Measurements from ENCODE around the gene SH3RF3. TPM values are rescaled to one million over a fixed set of nuclear protein-coding genes. Genes with fewer than 3 reads are reported as not detected.

Gene SH3RF3
- total and polyA plus RNA-seq, 2 of the 13 experiments (the other 11 are each of a cell fraction or from before 2014, with no cell fraction given) = 0.04 TPM; not detected in 1

DNA sequence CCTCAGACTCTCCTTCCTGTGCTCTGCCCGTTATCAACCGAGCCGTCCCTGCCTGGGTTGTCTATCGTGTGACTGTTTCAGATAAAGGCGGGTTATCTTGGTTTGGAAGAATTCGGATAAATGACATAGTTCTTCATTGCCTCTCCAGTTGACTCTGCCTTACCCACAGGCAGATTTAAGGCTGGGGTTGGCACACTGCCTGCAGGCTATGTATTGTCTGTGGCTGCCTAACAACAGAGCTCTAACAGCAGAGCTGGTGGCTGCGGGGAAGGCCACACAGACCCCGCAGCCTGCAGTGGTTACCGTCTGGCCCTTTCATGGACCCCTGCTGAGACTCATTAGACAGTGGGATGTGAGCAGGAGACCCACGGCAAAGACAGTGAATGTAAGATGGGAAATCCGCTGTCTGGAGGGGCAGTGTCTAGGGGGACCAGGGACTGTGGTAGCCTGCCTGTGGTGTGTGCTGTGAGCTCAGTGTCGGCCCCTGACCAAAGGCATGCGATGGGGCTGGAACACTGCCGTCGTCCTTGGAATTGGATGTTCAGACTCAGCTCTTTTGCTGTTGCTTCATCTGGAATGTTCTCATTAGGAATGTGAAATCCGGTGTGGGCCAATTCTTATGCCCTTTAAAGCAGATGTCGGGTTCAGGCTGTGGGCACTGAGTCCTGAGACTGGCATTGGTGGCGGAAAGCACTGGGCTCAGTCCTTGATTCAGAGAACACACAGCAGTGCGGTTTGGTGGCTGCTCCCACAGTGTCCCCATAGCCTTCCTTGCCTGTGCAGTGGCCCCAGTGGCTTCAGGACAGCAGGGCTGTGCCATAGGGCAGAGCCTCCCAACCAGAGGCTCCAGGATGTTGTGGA is 44.5 kb downstream of the SH3RF3 start:
- H3K27me3 ChIP-seq (ENCODE audit: control insufficient read depth in 1 of 2, insufficient read depth in 2 of 2, low read length in 2 of 2) = peaks cover 0 to 1% of the 10 kb centered on the region in 2 experiments; a peak in 2 of 5 replicates
- peaks cover 8% of the 10 kb centered on the region for H3K9me3 ChIP-seq (ENCODE audit: low read length)
- WGBS (ENCODE audit: low lambda C conversion rate) = 71% methylated on average over 19 of the region's 19 CpGs
- H3K27ac ChIP-seq (ENCODE audit: extremely low read length, insufficient read depth, low read length) = no peak overlapping the region
- H4K20me1 ChIP-seq (ENCODE audit: insufficient read depth, low read length) = no peaks in the 10 kb centered on the region
- ATAC-seq (no peak), DNase-seq (ENCODE audit: low spot score) (no peak), FAIRE-seq (no peak)
- H2AFZ ChIP-seq (ENCODE audit: low read length) = no peak overlapping the region
- TF ChIP-seq, protein P1, sequence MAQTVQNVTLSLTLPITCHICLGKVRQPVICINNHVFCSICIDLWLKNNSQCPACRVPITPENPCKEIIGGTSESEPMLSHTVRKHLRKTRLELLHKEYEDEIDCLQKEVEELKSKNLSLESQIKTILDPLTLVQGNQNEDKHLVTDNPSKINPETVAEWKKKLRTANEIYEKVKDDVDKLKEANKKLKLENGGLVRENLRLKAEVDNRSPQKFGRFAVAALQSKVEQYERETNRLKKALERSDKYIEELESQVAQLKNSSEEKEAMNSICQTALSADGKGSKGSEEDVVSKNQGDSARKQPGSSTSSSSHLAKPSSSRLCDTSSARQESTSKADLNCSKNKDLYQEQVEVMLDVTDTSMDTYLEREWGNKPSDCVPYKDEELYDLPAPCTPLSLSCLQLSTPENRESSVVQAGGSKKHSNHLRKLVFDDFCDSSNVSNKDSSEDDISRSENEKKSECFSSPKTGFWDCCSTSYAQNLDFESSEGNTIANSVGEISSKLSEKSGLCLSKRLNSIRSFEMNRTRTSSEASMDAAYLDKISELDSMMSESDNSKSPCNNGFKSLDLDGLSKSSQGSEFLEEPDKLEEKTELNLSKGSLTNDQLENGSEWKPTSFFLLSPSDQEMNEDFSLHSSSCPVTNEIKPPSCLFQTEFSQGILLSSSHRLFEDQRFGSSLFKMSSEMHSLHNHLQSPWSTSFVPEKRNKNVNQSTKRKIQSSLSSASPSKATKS (CRISPR knock-in tag; IDR thresholded peaks at IDR 0.05) = no peak
- TF ChIP-seq ZFP1 (CRISPR knock-in tag; IDR thresholded peaks at IDR 0.05) (no peak), SOX5 (CRISPR knock-in tag; IDR thresholded peaks at IDR 0.05; ENCODE audit: borderline replicate concordance) (no peak), HCFC1 (IDR thresholded peaks at IDR 0.05; ENCODE audit: low read depth, low read length) (no peak), PREB (CRISPR knock-in tag; IDR thresholded peaks at IDR 0.05) (no peak), ZNF672 (CRISPR knock-in tag; IDR thresholded peaks at IDR 0.05) (no peak)
- TF ChIP-seq, protein P2, sequence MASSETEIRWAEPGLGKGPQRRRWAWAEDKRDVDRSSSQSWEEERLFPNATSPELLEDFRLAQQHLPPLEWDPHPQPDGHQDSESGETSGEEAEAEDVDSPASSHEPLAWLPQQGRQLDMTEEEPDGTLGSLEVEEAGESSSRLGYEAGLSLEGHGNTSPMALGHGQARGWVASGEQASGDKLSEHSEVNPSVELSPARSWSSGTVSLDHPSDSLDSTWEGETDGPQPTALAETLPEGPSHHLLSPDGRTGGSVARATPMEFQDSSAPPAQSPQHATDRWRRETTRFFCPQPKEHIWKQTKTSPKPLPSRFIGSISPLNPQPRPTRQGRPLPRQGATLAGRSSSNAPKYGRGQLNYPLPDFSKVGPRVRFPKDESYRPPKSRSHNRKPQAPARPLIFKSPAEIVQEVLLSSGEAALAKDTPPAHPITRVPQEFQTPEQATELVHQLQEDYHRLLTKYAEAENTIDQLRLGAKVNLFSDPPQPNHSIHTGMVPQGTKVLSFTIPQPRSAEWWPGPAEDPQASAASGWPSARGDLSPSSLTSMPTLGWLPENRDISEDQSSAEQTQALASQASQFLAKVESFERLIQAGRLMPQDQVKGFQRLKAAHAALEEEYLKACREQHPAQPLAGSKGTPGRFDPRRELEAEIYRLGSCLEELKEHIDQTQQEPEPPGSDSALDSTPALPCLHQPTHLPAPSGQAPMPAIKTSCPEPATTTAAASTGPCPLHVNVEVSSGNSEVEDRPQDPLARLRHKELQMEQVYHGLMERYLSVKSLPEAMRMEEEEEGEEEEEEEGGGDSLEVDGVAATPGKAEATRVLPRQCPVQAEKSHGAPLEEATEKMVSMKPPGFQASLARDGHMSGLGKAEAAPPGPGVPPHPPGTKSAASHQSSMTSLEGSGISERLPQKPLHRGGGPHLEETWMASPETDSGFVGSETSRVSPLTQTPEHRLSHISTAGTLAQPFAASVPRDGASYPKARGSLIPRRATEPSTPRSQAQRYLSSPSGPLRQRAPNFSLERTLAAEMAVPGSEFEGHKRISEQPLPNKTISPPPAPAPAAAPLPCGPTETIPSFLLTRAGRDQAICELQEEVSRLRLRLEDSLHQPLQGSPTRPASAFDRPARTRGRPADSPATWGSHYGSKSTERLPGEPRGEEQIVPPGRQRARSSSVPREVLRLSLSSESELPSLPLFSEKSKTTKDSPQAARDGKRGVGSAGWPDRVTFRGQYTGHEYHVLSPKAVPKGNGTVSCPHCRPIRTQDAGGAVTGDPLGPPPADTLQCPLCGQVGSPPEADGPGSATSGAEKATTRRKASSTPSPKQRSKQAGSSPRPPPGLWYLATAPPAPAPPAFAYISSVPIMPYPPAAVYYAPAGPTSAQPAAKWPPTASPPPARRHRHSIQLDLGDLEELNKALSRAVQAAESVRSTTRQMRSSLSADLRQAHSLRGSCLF (CRISPR knock-in tag; IDR thresholded peaks at IDR 0.05; ENCODE audit: borderline replicate concordance) = no peak
- H3K4me3 ChIP-seq (replicated peaks in 1 of 3; ENCODE audit: insufficient read depth in 1 of 3, low read depth in 2 of 3, low read length in 3 of 3) = no peak overlapping the region
- CTCF ChIA-PET (ENCODE audit: low intra/inter-chr PET ratio, low total read pairs) = no interaction called here
- no TSS peak for BruUV-seq (replicated peaks)
- in situ Hi-C loops (cut with HindIII; ENCODE audit: extremely low pct_ligation_motif_present, low pct_unique_long_range_greater_than_20kb) = no loop called here
- no peaks in the 10 kb centered on the region for H3K4me1 ChIP-seq (ENCODE audit: insufficient read depth, low read length)
- H3K4me2 ChIP-seq (ENCODE audit: low read depth, low read length) = no peak overlapping the region
- POLR2A ChIA-PET = no interaction called here
- intact Hi-C loops (cut with micrococcal nuclease; ENCODE audit: unreplicated experiment) = no loop called here
- no peak overlapping the region for H3K9ac ChIP-seq (ENCODE audit: insufficient read depth, low read depth, low read length)
- no peaks in the 10 kb centered on the region for H3K79me2 ChIP-seq (ENCODE audit: insufficient read depth, low read length)
- H3K36me3 ChIP-seq (replicated peaks in 1 of 2; ENCODE audit: control insufficient read depth in 1 of 2, insufficient read depth in 2 of 2, low read length in 2 of 2) = no peaks in the 10 kb centered on the region
